A549 (cell line): ENCODE measurements around the gene GAS5. TPM values are rescaled to one million over a fixed set of nuclear protein-coding genes. Genes with fewer than 3 reads are reported as not detected.
"Not testable (repeated sequence)": the region's sequence is repeated elsewhere in the genome, so short reads cannot be mapped to it uniquely, and the experiment has no call there.

Experiments used
- ATAC-seq, 2 experiments: fragments of 200-7000 bp in 1 of 2; fragments of >200 bp in 1 of 2; cut with Nextera tagmentation in 1 of 2; cut with Tn5 transposase in 1 of 2; 3 replicates each; pipeline versions ENCODE4 v1.8.0 to v1.9.1; 2018 to 2020; ENCODE audit warnings: mild to moderate bottlenecking in 1 of 2, moderate library complexity in 1 of 2
- CTCF ChIA-PET: fragments of 300-600 bp; sonication (Branson Sonifier 250); formaldehyde crosslinking; extraction: SDS; loops from one replicate; lab custom pipeline; 2021; ENCODE audit warnings: antibody characterized with exemption, inconsistent platforms; lab: Yijun Ruan, JAX
- POLR2A ChIA-PET: fragments of 350-600 bp; formaldehyde crosslinking; extraction: SDS; loops from one replicate; lab custom pipeline; 2021; ENCODE audit warnings: antibody characterized with exemption, inconsistent platforms; lab: Yijun Ruan, JAX
- DNase-seq, 2 experiments: peaks; one replicate each; pipeline versions ENCODE4 v3.0.0 to v3.0.0-alpha.2; 2011 to 2016; ENCODE audit warnings: low read depth in 1 of 2, low spot score in 1 of 2
- FAIRE-seq: peaks from 2 replicates; lab custom pipeline; 2011; peaks lifted over from hg19 to GRCh38; lab: Jason Lieb, UNC
- H3K27ac ChIP-seq, 2 experiments: fragments of >200 bp; sonication (Bioruptor Twin); formaldehyde crosslinking; 3 replicates each; pipeline ENCODE4 v1.5.1; 2016 to 2017
- H3K4me1 ChIP-seq: fragments of >200 bp; sonication (Bioruptor Twin); formaldehyde crosslinking; 3 replicates; pipeline ENCODE4 v1.6.1; 2016
- H3K4me2 ChIP-seq: fragments of >200 bp; sonication (Bioruptor Twin); formaldehyde crosslinking; 3 replicates; pipeline ENCODE4 v1.6.1; 2016
- H3K4me3 ChIP-seq: fragments of >200 bp; sonication (Bioruptor Twin); formaldehyde crosslinking; 3 replicates; pipeline ENCODE4 v1.5.1; 2016
- H3K9me3 ChIP-seq: fragments of >200 bp; sonication (Bioruptor Twin); formaldehyde crosslinking; 3 replicates; pipeline ENCODE4 v1.6.1; 2016
- ATOH8 ChIP-seq: fragments of 250-450 bp; sonication (Bioruptor Pico); IDR thresholded peaks from 2 replicates; pipeline ENCODE4 v1.5.0; 2020; ENCODE audit warnings: low read depth, mild to moderate bottlenecking, moderate library complexity
- CBX2 ChIP-seq: fragments of 200-600 bp; sonication (generic); IDR thresholded peaks from 2 replicates; pipeline ENCODE4 v1.6.1; 2016; ENCODE audit warnings: low read depth, mild to moderate bottlenecking, borderline replicate concordance
- CBX8 ChIP-seq: fragments of 200-600 bp; sonication (generic); IDR thresholded peaks from 2 replicates; pipeline ENCODE4 v1.6.1; 2016
- CHD2 ChIP-seq: fragments of 150-350 bp; IDR thresholded peaks from 2 replicates; pipeline ENCODE4 v1.6.1; 2014; ENCODE audit warnings: low read length; ENCODE audit not compliant: partially characterized antibody
- EHMT2 ChIP-seq: fragments of 200-600 bp; sonication (generic); IDR thresholded peaks from 2 replicates; pipeline ENCODE4 v1.6.1; 2016; ENCODE audit warnings: antibody characterized with exemption, low read depth, mild to moderate bottlenecking, moderate library complexity
- ESRRA ChIP-seq: fragments of 150-350 bp; IDR thresholded peaks from 2 replicates; pipeline ENCODE4 v1.6.1; 2014; ENCODE audit warnings: mild to moderate bottlenecking, low read length, borderline replicate concordance
- FOSB ChIP-seq: fragments of 250-450 bp; sonication (Bioruptor Pico); IDR thresholded peaks from 2 replicates; pipeline ENCODE4 v1.5.0; 2020; ENCODE audit warnings: mild to moderate bottlenecking, moderate library complexity
- GATA3 ChIP-seq: IDR thresholded peaks from 2 replicates; pipeline ENCODE4 v1.6.1; 2012; ENCODE audit warnings: borderline replicate concordance
- HDAC2 ChIP-seq: fragments of 200-600 bp; sonication (generic); IDR thresholded peaks from 2 replicates; pipeline ENCODE4 v1.6.1; 2016
- HMGXB4 ChIP-seq: fragments of 250-450 bp; sonication (Bioruptor Pico); IDR thresholded peaks from 2 replicates; pipeline ENCODE4 v1.5.0; 2021; ENCODE audit warnings: mild to moderate bottlenecking, moderate library complexity, borderline replicate concordance
- HOXB13 ChIP-seq: fragments of 250-450 bp; sonication (Bioruptor Pico); IDR thresholded peaks from 2 replicates; pipeline ENCODE4 v1.5.0; 2020; ENCODE audit warnings: low read depth, mild to moderate bottlenecking, moderate library complexity
- MAX ChIP-seq: IDR thresholded peaks from 2 replicates; pipeline ENCODE4 v1.6.1; 2012
- NR3C1 ChIP-seq: fragments of >200 bp; sonication (Bioruptor Twin); formaldehyde crosslinking; IDR thresholded peaks from 3 replicates; pipeline ENCODE4 v1.6.1; 2017
- POLR2A ChIP-seq: IDR thresholded peaks from 2 replicates; pipeline ENCODE4 v1.6.1; 2012; ENCODE audit warnings: mild to moderate bottlenecking, low read length
- POLR2AphosphoS2 ChIP-seq: conservative IDR thresholded peaks from 2 replicates; pipeline ENCODE4 v1.6.1; 2012; ENCODE audit warnings: low read length, improper control_type of control experiment, inconsistent platforms
- RAD21 ChIP-seq, 2 experiments: fragments of >200 bp in 1 of 2; sonication (Bioruptor Twin) in 1 of 2; formaldehyde crosslinking in 1 of 2; IDR thresholded peaks in 1 of 2; conservative IDR thresholded peaks in 1 of 2; 2 replicates in 1 of 2; 3 replicates in 1 of 2; pipeline ENCODE4 v1.6.1; 2012 to 2018; ENCODE audit warnings: inconsistent platforms in 1 of 2
- RARB ChIP-seq: fragments of 250-450 bp; sonication (Bioruptor Pico); IDR thresholded peaks from 2 replicates; pipeline ENCODE4 v1.8.0; 2021; ENCODE audit warnings: mild to moderate bottlenecking, moderate library complexity
- TFCP2L1 ChIP-seq: fragments of 250-450 bp; sonication (Bioruptor Pico); IDR thresholded peaks from 2 replicates; pipeline ENCODE4 v1.5.0; 2021; ENCODE audit warnings: mild to moderate bottlenecking
- TP53 ChIP-seq: fragments of 250-450 bp; sonication (Bioruptor Pico); IDR thresholded peaks from 2 replicates; pipeline ENCODE4 v1.5.0; 2021; ENCODE audit warnings: mild to moderate bottlenecking, moderate library complexity
- ZC3H11A ChIP-seq: fragments of 450-650 bp; IDR thresholded peaks from 2 replicates; pipeline ENCODE4 v1.6.1; 2014; ENCODE audit warnings: antibody characterized with exemption, mild to moderate bottlenecking
- ZSCAN20 ChIP-seq: fragments of 250-450 bp; sonication (Bioruptor Pico); IDR thresholded peaks from 2 replicates; pipeline ENCODE4 v1.8.0; 2022; ENCODE audit warnings: mild to moderate bottlenecking, moderate library complexity
- WGBS: methylation state at CpG from one replicate; pipeline ENCODE4 v1.1.6; 2017; ENCODE audit errors: missing lambda C conversion rate; 5-methylcytosine and 5-hydroxymethylcytosine counted together
- polyA plus RNA-seq, 4 experiments: library from polyadenylated mRNA; depleted of rRNA in 3 of 4; stranded (reverse); fragments of >200 nt; fragmentation: RNase III in 1 of 4; extraction: RNeasy Plus Mini Kit Qiagen cat#74134 plus additional on column Dnase treatment in 1 of 4; gene quantifications; 2 replicates in 3 of 4; 3 replicates in 1 of 4; pipeline ENCODE4 v1.2.3, GENCODE V29; 2011 to 2017

The GAS5 gene
- polyA plus RNA-seq, 2 of the 4 experiments (the other 2 are of a cell fraction), result 376 to 1,735 TPM

- ATAC-seq, result no peak
- H3K9me3 ChIP-seq, result no peaks in the 10 kb centered on the region
- no peak for DNase-seq
- no peak overlapping the region for H3K27ac ChIP-seq
- H3K4me1 ChIP-seq, result peaks cover 23% of the 10 kb centered on the region
- POLR2A ChIA-PET, result interaction anchor here (1.0 to 1.6 kb wide), 2 partner anchors 8 to 10 kb away, joined by 3 to 15 read pairs; partner anchors contain the start of genes GAS5 and ZBTB37
- no peak for FAIRE-seq
- no peak overlapping the region for H3K4me3 ChIP-seq
- no peak for TF ChIP-seq ESRRA
- no peak for TF ChIP-seq HOXB13
- TF ChIP-seq RAD21 (conservative IDR thresholded peaks at IDR 0.05 in 1 of 2, IDR thresholded peaks at IDR 0.05 in 1 of 2), result no peak
- TF ChIP-seq TFCP2L1 (CRISPR knock-in tag), result 0 out of 2 replicates have a peak, but pooled peaks have one; percentile 28
- no peak for TF ChIP-seq EHMT2
- no peak for TF ChIP-seq POLR2A
- TF ChIP-seq, all 56 proteins: peak for 1
- 95% methylated on average over 1 of the region's 1 CpG for WGBS
- CTCF ChIA-PET, result interaction anchor here (0.9 to 1.3 kb wide), 3 partner anchors 429 to 1116 kb away, joined by 3 read pairs; no protein-coding TSS in a partner anchor
- no peak overlapping the region for H3K4me2 ChIP-seq
These were observed 7.7 kb downstream of the GAS5 start for GRCh38 chr1:173860065-173860464.

- FAIRE-seq, ATAC-seq, H3K9me3 ChIP-seq, DNase-seq, H3K27ac ChIP-seq, H3K4me2 ChIP-seq, H3K4me3 ChIP-seq: not testable (repeated sequence)
- ChIA-PET POLR2A (interaction anchor here (1.6 kb wide), 1 partner anchor 9 kb away, joined by 15 read pairs; the partner anchor contains the start of genes GAS5 and ZBTB37), CTCF (interaction anchor here (1.2 to 1.3 kb wide), 2 partner anchors 428 to 1115 kb away, joined by 3 read pairs; no protein-coding TSS in a partner anchor)
- 0 out of 2 replicates have a peak, but pooled peaks have one; percentile 64 for TF ChIP-seq TFCP2L1 (CRISPR knock-in tag)
- peak; percentile 66 for TF ChIP-seq POLR2AphosphoS2
- TF ChIP-seq TP53 (CRISPR knock-in tag), result peak; percentile 36; the same call in 1 of the 2 replicates
- peak; percentile 60; the same call in 1 of the 2 replicates for TF ChIP-seq ATOH8 (CRISPR knock-in tag)
- TF ChIP-seq FOSB (CRISPR knock-in tag), result peak; percentile 73; the same call in 1 of the 2 replicates
- WGBS, result 92% methylated on average over 5 of the region's 5 CpGs
- peaks cover 18% of the 10 kb centered on the region for H3K4me1 ChIP-seq
These were observed 8.2 kb downstream of the GAS5 start for GRCh38 chr1:173859547-173859946.

GRCh38 chr1:173857363-173857917, 10.3 kb downstream of the GAS5 start:
- TF ChIP-seq CBX8, result no peak
- TF ChIP-seq POLR2A, result no peak
- no peak for TF ChIP-seq CHD2
- TF ChIP-seq RARB, result no peak
- TF ChIP-seq ZC3H11A, result no peak
- TF ChIP-seq ZSCAN20, result no peak
- no peak for TF ChIP-seq MAX
- TF ChIP-seq NR3C1, result no peak
- TF ChIP-seq HDAC2, result no peak
- no peak for TF ChIP-seq GATA3
- TF ChIP-seq HMGXB4 (CRISPR knock-in tag), result no peak
- no peak for TF ChIP-seq CBX2
- POLR2A ChIA-PET, result interaction anchor here (2.6 kb wide), 1 partner anchor 11 kb away, joined by 20 read pairs; the partner anchor contains the start of gene ZBTB37
- H3K9me3 ChIP-seq, result no peaks in the 10 kb centered on the region
- DNase-seq (no peak), FAIRE-seq (no peak), ATAC-seq (peak; percentile 3 to 25; a peak in 2 of 6 replicates)
- H3K27ac ChIP-seq, result no peak overlapping the region
- H3K4me3 ChIP-seq, result no peak overlapping the region
- WGBS, result 85% methylated on average over 4 of the region's 4 CpGs
- CTCF ChIA-PET, result interaction anchor here (0.6 to 1.2 kb wide), 3 partner anchors 13 to 1115 kb away, joined by 3 to 5 read pairs (median 3); no protein-coding TSS in a partner anchor
- H3K4me1 ChIP-seq, result no peaks in the 10 kb centered on the region
- no peak overlapping the region for H3K4me2 ChIP-seq
